GM18951 (cell line): ENCODE results near the gene TOX2.

Source experiments
- POLR2A ChIP-seq: IDR thresholded peaks from 4 replicates; pipeline ENCODE4 v1.6.1; 2011; ENCODE audit warnings: mild to moderate bottlenecking; ENCODE audit not compliant: insufficient read length, insufficient read depth; ENCODE audit errors: extremely low read depth
- in situ Hi-C: fragments of 300-500 bp; cut with MboI; formaldehyde crosslinking; loops from one replicate; pipeline ENCODE4 v1.12.0; 2022; ENCODE audit warnings: low sequenced_read_pairs, mixed read lengths, inconsistent platforms; ENCODE audit not compliant: unreplicated experiment

Gene TOX2

DNA sequence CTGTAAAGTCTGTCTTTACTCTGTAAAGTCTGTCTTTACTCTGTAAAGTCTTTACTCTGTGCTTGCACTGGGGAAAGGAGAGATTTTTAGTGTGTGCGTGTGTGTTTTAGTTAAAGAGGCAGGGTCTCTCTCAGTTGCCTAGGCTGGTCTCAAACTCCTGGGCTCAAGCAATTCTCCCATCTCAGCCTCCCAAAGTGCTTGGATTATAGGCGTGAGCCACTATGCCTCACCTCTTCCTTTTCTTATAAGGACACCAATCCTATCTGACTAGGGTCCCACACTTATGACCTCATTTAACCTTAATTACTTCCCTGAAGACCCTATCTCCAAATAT, 178.6 kb downstream of the TOX2 start:
- no peak for TF ChIP-seq POLR2A
- in situ Hi-C loops: loop anchor here (25.0 kb wide), 1 partner anchor 556 kb away; no protein-coding TSS in a partner anchor

DNA sequence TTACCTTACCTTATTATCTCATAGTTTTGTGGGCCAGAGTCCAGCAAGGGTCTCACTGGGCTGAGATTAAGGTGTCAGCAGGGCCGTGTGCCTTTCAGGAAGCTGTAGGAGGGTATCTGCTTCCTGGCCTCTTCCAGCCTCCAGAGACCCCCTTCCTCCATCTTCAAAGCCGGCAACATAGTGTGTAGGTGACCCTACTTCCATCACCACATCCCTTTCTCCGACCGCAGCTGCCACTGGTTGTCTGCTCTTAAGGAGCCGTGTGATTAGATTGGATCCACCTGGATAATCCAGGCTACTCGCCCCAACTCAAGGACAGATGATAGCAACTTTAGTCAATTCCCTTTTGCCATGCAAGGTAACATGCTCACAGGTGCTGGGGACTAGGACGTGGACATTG, 181.2 kb downstream of the TOX2 start:
- in situ Hi-C loops: loop anchor here (25.0 kb wide), 1 partner anchor 559 kb away; no protein-coding TSS in a partner anchor
- no peak for TF ChIP-seq POLR2A

DNA sequence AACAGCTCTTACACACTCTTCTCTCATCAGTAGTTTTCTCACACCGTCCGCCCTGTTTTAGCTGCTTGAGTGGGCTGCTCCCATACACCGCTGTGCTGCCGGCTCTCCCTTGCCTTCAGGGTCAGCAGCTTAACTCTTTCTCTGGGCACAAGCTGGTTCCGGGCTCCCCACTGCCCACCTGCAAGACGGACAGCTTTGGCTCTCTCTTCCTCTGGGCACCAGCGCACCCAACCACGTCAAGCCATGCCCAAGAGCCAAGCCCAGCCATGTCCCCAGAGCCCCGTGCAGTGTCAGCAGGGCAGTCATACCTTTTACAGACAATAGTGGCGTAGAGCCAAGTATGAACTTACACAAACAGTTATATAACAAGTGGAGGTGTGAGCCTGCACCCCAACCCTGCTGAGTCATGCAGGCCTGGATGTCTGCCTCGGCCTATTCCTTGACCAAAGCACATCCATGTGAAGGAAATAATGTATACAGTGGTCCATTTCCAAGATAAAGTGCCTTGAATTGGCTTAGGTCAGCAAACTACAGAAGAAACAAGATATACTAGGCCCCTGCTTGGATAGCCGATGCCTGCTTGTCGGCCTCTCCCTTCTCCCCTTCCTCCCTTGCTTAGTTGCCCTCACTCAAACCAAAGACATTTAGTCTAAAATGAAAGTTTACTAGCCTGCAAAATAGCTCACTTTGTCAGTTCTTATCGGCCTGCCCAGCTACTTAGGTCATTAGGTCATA, 183.0 kb downstream of the TOX2 start:
- no peak for TF ChIP-seq POLR2A
- in situ Hi-C loops: loop anchor here (25.0 kb wide), 1 partner anchor 560 kb away; no protein-coding TSS in a partner anchor

DNA sequence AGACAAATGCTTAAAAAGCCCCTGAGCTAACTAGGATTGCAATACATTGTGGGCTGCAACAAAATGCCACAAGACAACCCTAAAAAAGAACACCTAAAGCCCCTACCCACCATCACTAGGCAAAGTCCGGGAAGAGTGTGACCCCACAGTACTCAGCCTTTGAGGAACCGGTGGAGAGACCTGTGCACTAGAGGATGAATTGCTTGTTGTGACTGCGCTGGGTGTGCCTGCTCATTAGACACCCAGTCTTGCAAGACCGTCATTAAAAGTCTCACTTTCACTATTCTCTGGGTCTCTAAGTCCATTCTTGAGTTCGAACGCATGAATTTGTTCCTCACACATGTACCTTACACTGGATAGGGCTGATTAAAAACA, 183.6 kb downstream of the TOX2 start:
- TF ChIP-seq POLR2A: no peak
- in situ Hi-C loops: loop anchor here (25.0 kb wide), 1 partner anchor 561 kb away; no protein-coding TSS in a partner anchor

DNA sequence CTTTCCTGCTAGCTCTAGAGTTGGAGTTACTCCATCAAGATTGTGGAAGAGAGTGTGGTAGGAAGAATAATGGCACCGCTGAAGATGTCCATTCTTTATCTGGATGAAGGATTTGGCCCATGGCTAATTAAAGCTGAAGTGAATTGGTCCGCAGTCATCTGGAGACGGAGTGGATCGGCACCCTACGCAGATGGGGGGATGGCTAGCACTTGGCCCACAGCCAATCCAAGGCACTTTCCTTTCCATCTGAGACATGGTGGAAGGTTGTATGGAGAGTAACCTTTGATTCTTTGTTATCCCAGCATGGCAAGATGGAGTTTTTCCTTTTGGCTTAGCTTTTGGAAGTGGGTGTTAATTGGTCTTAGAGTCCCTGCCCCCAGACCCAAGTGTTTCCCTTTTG, 184.0 kb downstream of the TOX2 start:
- TF ChIP-seq POLR2A: no peak
- in situ Hi-C loops: loop anchor here (25.0 kb wide), 1 partner anchor 561 kb away; no protein-coding TSS in a partner anchor

DNA sequence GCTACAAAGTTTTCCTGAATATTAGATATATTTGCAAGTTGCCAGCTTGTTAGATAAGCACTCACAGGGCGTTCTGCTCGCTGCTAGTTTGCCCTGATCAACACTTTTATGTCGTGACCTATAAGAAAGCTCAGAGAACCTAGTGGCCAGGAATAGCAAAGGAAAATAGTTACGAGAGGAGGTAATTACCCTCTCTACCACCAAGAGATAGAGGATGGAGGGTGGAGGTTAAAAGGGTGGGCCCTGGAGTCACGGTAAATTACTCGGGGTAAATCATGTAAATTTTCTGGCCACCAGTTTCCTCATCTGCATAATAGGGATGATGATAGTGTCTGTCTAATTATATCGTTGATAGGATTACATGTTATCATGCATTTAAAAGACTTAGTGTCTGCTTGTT, 185.2 kb downstream of the TOX2 start:
- no peak for TF ChIP-seq POLR2A
- in situ Hi-C loops: loop anchor here (25.0 kb wide), 1 partner anchor 563 kb away; no protein-coding TSS in a partner anchor

DNA sequence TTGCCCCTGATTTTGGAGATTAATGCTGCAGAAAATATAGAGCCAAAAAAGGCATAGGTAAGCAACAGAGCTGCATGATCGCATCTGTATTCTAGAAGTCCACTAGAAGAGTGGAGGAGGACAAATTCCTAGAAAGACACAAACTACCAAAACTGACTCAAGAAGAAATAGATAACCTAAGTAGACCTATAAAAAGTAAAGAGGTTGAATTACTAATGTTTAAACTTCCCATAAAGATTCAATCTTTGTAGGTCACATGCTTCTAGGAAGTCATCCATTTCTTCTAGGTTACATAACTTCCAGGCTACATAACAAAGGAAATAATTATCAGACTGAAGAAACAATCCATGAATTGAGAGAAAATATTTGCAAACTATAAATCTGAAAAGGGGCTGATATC, 187.9 kb downstream of the TOX2 start:
- TF ChIP-seq POLR2A: no peak
- in situ Hi-C loops: no loop called here

DNA sequence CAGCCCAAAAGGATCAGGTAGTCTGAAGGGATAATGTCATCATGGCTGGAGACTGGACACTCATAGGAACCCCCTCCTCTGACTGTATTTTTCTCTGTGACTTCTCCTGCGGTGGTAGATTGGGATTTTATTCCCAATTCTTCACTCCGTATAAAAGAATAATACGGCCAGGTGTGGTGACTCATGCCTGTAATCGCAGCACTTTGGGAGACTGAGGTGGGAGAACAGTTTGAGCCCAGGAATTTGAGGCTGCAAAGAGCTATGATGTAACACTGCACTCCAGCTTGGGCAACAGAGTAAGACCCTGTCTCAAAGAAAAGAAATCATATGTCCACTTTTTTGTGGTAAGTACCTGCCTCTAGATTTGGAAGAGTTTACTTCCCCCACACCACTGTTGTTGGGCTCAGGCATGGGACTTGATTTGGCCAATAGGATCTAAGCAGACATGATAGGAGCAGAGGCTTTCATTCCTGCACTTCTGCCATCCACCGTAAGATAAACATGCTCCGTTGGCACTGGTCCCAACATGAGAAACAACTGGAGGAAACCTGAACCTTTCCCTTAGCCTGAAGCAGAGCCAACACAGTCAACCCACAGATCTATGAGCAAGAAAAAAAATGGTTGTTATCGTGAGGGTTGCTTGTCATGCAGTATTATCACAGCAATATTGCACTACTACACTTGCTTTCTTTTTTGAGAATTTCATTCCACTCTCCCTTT, 190.3 kb downstream of the TOX2 start:
- no peak for TF ChIP-seq POLR2A
- in situ Hi-C loops: no loop called here

DNA sequence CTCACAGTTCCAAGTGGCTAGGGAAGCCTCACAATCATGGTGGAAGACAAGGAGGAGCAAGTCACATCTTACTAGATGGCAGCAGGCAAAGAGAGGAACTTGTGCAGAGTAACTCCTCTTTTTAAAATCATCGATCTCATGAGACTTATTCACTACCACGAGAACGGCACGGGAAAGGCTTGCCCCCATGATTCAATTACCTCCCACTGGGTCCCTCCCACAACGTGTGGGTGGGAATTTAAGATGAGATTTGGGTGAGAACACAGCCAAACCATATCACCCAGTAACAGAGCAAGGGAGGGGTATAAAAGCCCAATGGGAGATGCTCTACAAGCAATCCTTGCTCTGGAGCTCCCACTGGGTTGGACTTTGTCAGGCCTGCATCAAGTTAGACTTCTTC, 192.0 kb downstream of the TOX2 start:
- in situ Hi-C loops: no loop called here
- no peak for TF ChIP-seq POLR2A

DNA sequence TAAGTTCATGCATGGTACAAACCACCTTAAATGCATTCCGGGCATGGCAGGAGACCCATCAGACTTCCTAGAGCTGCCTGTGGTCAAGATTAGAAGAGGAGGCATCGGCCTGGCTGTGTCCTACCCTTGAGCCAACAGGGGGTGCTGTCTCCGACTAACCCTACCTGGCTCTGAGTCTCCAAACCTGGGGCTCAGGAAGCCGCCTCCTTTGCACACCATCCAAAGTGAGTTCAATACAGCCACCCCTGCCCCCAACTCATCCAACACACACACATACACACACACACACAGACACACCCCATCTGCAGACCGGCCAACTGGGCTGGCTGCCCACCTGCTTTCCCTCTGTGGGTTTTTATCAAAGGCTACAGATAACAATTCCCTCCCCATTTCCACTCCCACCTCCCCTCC, 195.3 kb downstream of the TOX2 start:
- in situ Hi-C loops: loop anchor here (5.0 kb wide), 1 partner anchor 77 kb away; the partner anchor contains the start of gene JPH2
- TF ChIP-seq POLR2A: no peak

DNA sequence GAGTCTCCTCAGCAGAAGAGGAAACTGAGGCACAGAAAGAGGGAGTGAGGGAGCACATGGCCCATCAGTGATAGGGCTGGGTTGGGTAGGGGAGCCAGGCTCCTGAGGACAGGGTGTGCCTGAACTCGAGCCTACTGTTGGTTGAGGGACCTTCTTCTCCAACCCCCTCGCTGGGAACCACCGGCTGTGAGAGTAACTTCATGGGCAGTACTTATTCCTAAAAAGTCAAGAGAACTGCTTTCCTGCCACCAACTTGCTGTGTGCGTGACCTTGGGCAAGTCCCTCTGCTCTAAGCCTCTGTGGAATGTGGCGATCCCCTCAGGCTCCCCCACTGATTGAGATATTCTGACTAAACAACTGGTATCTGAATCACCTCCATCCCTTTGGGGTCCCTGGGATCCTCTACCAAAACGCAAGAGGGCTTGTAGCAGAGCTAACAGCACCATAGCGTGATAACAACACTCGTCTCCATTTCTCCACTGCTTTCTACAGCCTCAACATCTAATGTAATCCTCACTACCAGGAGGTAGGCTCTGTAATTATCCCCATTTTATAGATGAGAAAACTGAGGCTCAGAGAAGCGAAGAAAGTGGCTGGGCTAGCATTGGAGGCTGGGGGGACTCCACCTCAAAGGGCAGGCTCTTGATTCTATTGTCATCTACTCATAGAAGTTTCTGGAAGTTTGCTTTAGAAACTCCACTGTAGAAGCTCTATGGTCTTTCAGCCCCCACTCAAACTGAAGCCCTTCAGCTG, 196.3 kb downstream of the TOX2 start:
- in situ Hi-C loops: loop anchor here (5.0 kb wide), 1 partner anchor 76 kb away; the partner anchor contains the start of gene JPH2
- no peak for TF ChIP-seq POLR2A

DNA sequence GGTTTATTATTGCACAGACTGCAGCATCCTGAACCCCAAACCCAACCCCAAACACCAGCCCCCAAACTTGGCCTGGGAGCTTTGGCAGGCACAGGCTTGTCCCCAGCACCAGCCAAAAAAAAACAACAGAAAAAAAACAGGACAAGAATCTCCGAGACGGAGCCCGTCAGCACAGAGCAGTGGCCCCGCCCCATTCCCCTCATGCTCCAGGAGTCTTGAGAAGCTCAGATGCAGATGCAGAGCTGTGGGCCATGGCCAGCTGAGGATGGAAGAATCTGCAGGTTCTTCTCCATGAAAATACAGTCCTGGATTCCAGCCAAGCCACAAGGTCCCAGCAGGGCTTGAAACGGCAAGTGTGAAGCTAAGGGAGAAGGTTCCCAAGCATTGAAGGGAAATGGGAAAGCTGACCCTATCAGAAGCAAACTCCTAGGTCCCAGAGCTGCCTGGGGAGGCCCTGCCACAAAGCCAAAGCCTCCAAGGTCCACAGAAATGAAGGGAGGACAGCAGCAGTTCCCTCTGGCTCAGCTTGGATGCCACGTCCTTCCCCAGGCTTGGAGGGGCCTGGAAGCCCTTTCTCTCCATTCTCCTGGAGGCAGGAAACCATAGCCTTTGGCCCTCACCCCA, 197.2 kb downstream of the TOX2 start:
- TF ChIP-seq POLR2A: no peak
- in situ Hi-C loops: loop anchor here (5.0 kb wide), 1 partner anchor 75 kb away; the partner anchor contains the start of gene JPH2

DNA sequence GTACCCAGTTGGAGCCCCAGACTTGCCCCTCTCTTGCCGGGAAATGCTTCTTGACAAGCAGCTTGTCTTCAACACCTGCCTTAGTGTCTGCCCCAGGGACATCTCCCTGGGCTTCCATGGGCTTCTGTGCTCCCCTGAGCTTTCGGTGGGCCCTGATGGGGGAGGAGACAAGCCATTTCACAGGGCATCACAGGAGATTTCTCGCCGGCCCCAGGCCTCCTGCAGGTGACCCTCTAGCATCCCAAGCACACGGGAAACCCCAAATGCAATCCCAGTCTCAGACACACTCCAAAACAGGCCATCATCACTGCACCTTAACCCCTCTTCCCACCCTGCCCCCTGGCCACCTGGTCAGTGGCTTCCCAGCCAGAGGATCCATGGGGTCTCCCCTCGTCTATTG, 197.8 kb downstream of the TOX2 start:
- no peak for TF ChIP-seq POLR2A
- in situ Hi-C loops: loop anchor here (5.0 kb wide), 1 partner anchor 75 kb away; the partner anchor contains the start of gene JPH2
